Upper lobe of left lung (tissue), 4 donors: Measurements from ENCODE around the gene KIF21A.

Experiments used
- CTCF ChIP-seq, 6 experiments: fragments of 450-650 bp in 4 of 6; fragments of 200-600 bp in 2 of 6; sonication (generic) in 2 of 6; IDR thresholded peaks; one replicate each; pipeline ENCODE4 v1.5.1; 2016 to 2019; ENCODE audit warnings: antibody characterized with exemption in 6 of 6
- EP300 ChIP-seq, 4 donors: sonication (generic); formaldehyde crosslinking; IDR thresholded peaks; one replicate each; pipeline ENCODE4 v1.5.1; 2017; ENCODE audit warnings: antibody characterized with exemption in 4 of 4, control low read depth in 2 of 4
- POLR2A ChIP-seq, 4 donors: fragments of 450-650 bp; IDR thresholded peaks; one replicate each; pipeline ENCODE4 v1.5.1; 2016 to 2017; ENCODE audit warnings: antibody characterized with exemption in 4 of 4, mild to moderate bottlenecking in 2 of 4
- POLR2AphosphoS5 ChIP-seq, 2 donors: sonication (generic); formaldehyde crosslinking; IDR thresholded peaks; one replicate each; pipeline ENCODE4 v1.5.1; 2017; ENCODE audit warnings: antibody characterized with exemption in 2 of 2

DNA sequence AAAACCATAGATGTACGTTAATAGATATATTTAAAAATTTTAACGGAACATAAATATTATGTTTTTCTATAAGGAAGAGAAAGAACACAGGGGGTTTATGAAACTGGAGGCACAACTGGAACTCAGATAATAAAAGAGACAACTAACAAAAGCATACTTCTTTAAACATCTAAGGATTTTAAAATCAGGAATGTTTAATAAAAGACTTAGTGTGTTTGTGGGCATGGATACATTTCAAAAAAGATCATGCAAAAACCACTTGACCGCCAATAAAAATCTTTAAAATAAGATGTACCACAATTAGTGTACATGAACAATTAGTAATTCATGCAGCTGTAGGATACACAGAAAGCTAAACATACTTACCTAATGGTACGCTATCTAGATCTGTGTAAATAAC, 113.0 kb downstream of the KIF21A start:
- no peak for TF ChIP-seq CTCF (IDR thresholded peaks at IDR 0.05)
- no peak for TF ChIP-seq POLR2AphosphoS5 (IDR thresholded peaks at IDR 0.05)
- TF ChIP-seq EP300 (IDR thresholded peaks at IDR 0.05) = no peak
- TF ChIP-seq POLR2A (IDR thresholded peaks at IDR 0.05) = no peak
